Measurements from ENCODE around the gene SLC1A2.

Gene SLC1A2

GRCh38 chr11:35366798-35367197 is 52.6 kb downstream of the SLC1A2 start:
- H3K9me3 ChIP-seq (ENCODE audit: control insufficient read depth, low read length) = no peaks in the 10 kb centered on the region
- H3K4me3 ChIP-seq (ENCODE audit: low read length) = no peak overlapping the region
- no peak overlapping the region for H3K9ac ChIP-seq (ENCODE audit: low read length)
- H3K27me3 ChIP-seq (ENCODE audit: control insufficient read depth, insufficient read depth, low read length) = no peaks in the 10 kb centered on the region
- H3K4me1 ChIP-seq (ENCODE audit: control insufficient read depth, insufficient read depth, low read length) = no peaks in the 10 kb centered on the region
- H3K36me3 ChIP-seq (ENCODE audit: control insufficient read depth, insufficient read depth, low read length) = no peaks in the 10 kb centered on the region

GRCh38 chr11:35365961-35366360 is 53.4 kb downstream of the SLC1A2 start:
- H3K4me3 ChIP-seq (ENCODE audit: low read length) = no peak overlapping the region
- no peaks in the 10 kb centered on the region for H3K9me3 ChIP-seq (ENCODE audit: control insufficient read depth, low read length)
- H3K9ac ChIP-seq (ENCODE audit: low read length) = no peak overlapping the region
- no peaks in the 10 kb centered on the region for H3K27me3 ChIP-seq (ENCODE audit: control insufficient read depth, insufficient read depth, low read length)
- H3K36me3 ChIP-seq (ENCODE audit: control insufficient read depth, insufficient read depth, low read length) = no peaks in the 10 kb centered on the region
- H3K4me1 ChIP-seq (ENCODE audit: control insufficient read depth, insufficient read depth, low read length) = no peaks in the 10 kb centered on the region

- Histone ChIP-seq H3K9me3 (ENCODE audit: control insufficient read depth, low read length) (no peaks in the 10 kb centered on the region), H3K4me3 (ENCODE audit: low read length) (no peak overlapping the region)
Measured at GRCh38 chr11:35365395-35365794, 54.0 kb downstream of the SLC1A2 start.

GRCh38 chr11:35363854-35364780 is 55.2 kb downstream of the SLC1A2 start:
- H3K27me3 ChIP-seq (ENCODE audit: control insufficient read depth, insufficient read depth, low read length) = no peaks in the 10 kb centered on the region
- H3K36me3 ChIP-seq (ENCODE audit: control insufficient read depth, insufficient read depth, low read length) = no peaks in the 10 kb centered on the region
- H3K9me3 ChIP-seq (ENCODE audit: control insufficient read depth, low read length) = no peaks in the 10 kb centered on the region
- H3K4me1 ChIP-seq (ENCODE audit: control insufficient read depth, insufficient read depth, low read length) = no peaks in the 10 kb centered on the region
- no peak overlapping the region for H3K4me3 ChIP-seq (ENCODE audit: low read length)
- no peak overlapping the region for H3K9ac ChIP-seq (ENCODE audit: low read length)

More at GRCh38 chr11:35365395-35365794, 54.0 kb downstream of the SLC1A2 start:
- Histone ChIP-seq H3K9ac (ENCODE audit: low read length) (no peak overlapping the region), H3K36me3 (ENCODE audit: control insufficient read depth, insufficient read depth, low read length) (no peaks in the 10 kb centered on the region), H3K27me3 (ENCODE audit: control insufficient read depth, insufficient read depth, low read length) (no peaks in the 10 kb centered on the region), H3K4me1 (ENCODE audit: control insufficient read depth, insufficient read depth, low read length) (no peaks in the 10 kb centered on the region)

- no peaks in the 10 kb centered on the region for H3K27me3 ChIP-seq (ENCODE audit: control insufficient read depth, insufficient read depth, low read length)
- H3K4me1 ChIP-seq (ENCODE audit: control insufficient read depth, insufficient read depth, low read length) = no peaks in the 10 kb centered on the region
- H3K9me3 ChIP-seq (ENCODE audit: control insufficient read depth, low read length) = no peaks in the 10 kb centered on the region
- no peak overlapping the region for H3K9ac ChIP-seq (ENCODE audit: low read length)
- no peaks in the 10 kb centered on the region for H3K36me3 ChIP-seq (ENCODE audit: control insufficient read depth, insufficient read depth, low read length)
- no peak overlapping the region for H3K4me3 ChIP-seq (ENCODE audit: low read length)
Measured at GRCh38 chr11:35363246-35363801, 56.0 kb downstream of the SLC1A2 start.

- Histone ChIP-seq H3K4me1 (ENCODE audit: control insufficient read depth, insufficient read depth, low read length) (no peaks in the 10 kb centered on the region), H3K4me3 (ENCODE audit: low read length) (no peak overlapping the region), H3K36me3 (ENCODE audit: control insufficient read depth, insufficient read depth, low read length) (no peaks in the 10 kb centered on the region), H3K9ac (ENCODE audit: low read length) (no peak overlapping the region), H3K27me3 (ENCODE audit: control insufficient read depth, insufficient read depth, low read length) (no peaks in the 10 kb centered on the region), H3K9me3 (ENCODE audit: control insufficient read depth, low read length) (no peaks in the 10 kb centered on the region)
Measured at GRCh38 chr11:35362521-35362980, 56.8 kb downstream of the SLC1A2 start.

GRCh38 chr11:35360055-35360530 is 59.3 kb downstream of the SLC1A2 start:
- no peak overlapping the region for H3K9ac ChIP-seq (ENCODE audit: low read length)
- no peaks in the 10 kb centered on the region for H3K9me3 ChIP-seq (ENCODE audit: control insufficient read depth, low read length)
- no peak overlapping the region for H3K4me3 ChIP-seq (ENCODE audit: low read length)
- H3K36me3 ChIP-seq (ENCODE audit: control insufficient read depth, insufficient read depth, low read length) = no peaks in the 10 kb centered on the region
- H3K4me1 ChIP-seq (ENCODE audit: control insufficient read depth, insufficient read depth, low read length) = no peaks in the 10 kb centered on the region
- no peaks in the 10 kb centered on the region for H3K27me3 ChIP-seq (ENCODE audit: control insufficient read depth, insufficient read depth, low read length)

- Histone ChIP-seq H3K9me3 (ENCODE audit: control insufficient read depth, low read length) (no peaks in the 10 kb centered on the region), H3K9ac (ENCODE audit: low read length) (no peak overlapping the region), H3K4me1 (ENCODE audit: control insufficient read depth, insufficient read depth, low read length) (no peaks in the 10 kb centered on the region), H3K4me3 (ENCODE audit: low read length) (no peak overlapping the region), H3K36me3 (ENCODE audit: control insufficient read depth, insufficient read depth, low read length) (no peaks in the 10 kb centered on the region), H3K27me3 (ENCODE audit: control insufficient read depth, insufficient read depth, low read length) (no peaks in the 10 kb centered on the region)
Measured at GRCh38 chr11:35359321-35360054, 59.9 kb downstream of the SLC1A2 start.

- no peaks in the 10 kb centered on the region for H3K36me3 ChIP-seq (ENCODE audit: control insufficient read depth, insufficient read depth, low read length)
- no peak overlapping the region for H3K4me3 ChIP-seq (ENCODE audit: low read length)
- H3K9me3 ChIP-seq (ENCODE audit: control insufficient read depth, low read length) = no peaks in the 10 kb centered on the region
- no peaks in the 10 kb centered on the region for H3K27me3 ChIP-seq (ENCODE audit: control insufficient read depth, insufficient read depth, low read length)
- H3K9ac ChIP-seq (ENCODE audit: low read length) = no peak overlapping the region
- H3K4me1 ChIP-seq (ENCODE audit: control insufficient read depth, insufficient read depth, low read length) = no peaks in the 10 kb centered on the region
Measured at GRCh38 chr11:35358391-35358790, 61.0 kb downstream of the SLC1A2 start.

- no peak overlapping the region for H3K9ac ChIP-seq (ENCODE audit: low read length)
- H3K4me1 ChIP-seq (ENCODE audit: control insufficient read depth, insufficient read depth, low read length) = no peaks in the 10 kb centered on the region
- H3K36me3 ChIP-seq (ENCODE audit: control insufficient read depth, insufficient read depth, low read length) = no peaks in the 10 kb centered on the region
- no peaks in the 10 kb centered on the region for H3K27me3 ChIP-seq (ENCODE audit: control insufficient read depth, insufficient read depth, low read length)
- no peaks in the 10 kb centered on the region for H3K9me3 ChIP-seq (ENCODE audit: control insufficient read depth, low read length)
- no peak overlapping the region for H3K4me3 ChIP-seq (ENCODE audit: low read length)
Measured at GRCh38 chr11:35357923-35358322, 61.4 kb downstream of the SLC1A2 start.

- Histone ChIP-seq H3K4me1 (ENCODE audit: control insufficient read depth, insufficient read depth, low read length) (no peaks in the 10 kb centered on the region), H3K36me3 (ENCODE audit: control insufficient read depth, insufficient read depth, low read length) (no peaks in the 10 kb centered on the region), H3K4me3 (ENCODE audit: low read length) (no peak overlapping the region), H3K9me3 (ENCODE audit: control insufficient read depth, low read length) (no peaks in the 10 kb centered on the region), H3K9ac (ENCODE audit: low read length) (no peak overlapping the region), H3K27me3 (ENCODE audit: control insufficient read depth, insufficient read depth, low read length) (no peaks in the 10 kb centered on the region)
Measured at GRCh38 chr11:35355102-35355749, 64.1 kb downstream of the SLC1A2 start.

Data from mucosa of stomach (tissue), 1 donor.